Tibial artery (tissue), 4 donors: Measurements from ENCODE around the gene FXYD1.

Experiments used
- DNase-seq, 2 donors: peaks; one replicate each; pipeline ENCODE4 v3.0.0-alpha.2; 2019
- H3K27ac ChIP-seq, 2 donors: fragments of 200-600 bp; sonication (generic) in 1 of 2; 1 replicate in 1 of 2; 2 replicates in 1 of 2; pipeline ENCODE4 v1.5.1; 2018 to 2019; ENCODE audit warnings: mild to moderate bottlenecking in 1 of 2
- H3K27me3 ChIP-seq, 2 donors: fragments of 200-600 bp; sonication (generic) in 1 of 2; one replicate each; pipeline versions ENCODE4 v1.5.1 to v1.6.0; 2016 to 2019
- H3K36me3 ChIP-seq, 3 donors: fragments of 200-600 bp; sonication (generic) in 2 of 3; one replicate each; pipeline ENCODE4 v1.5.1; 2016 to 2019; ENCODE audit warnings: mild to moderate bottlenecking in 2 of 3
- H3K4me1 ChIP-seq, 4 donors: fragments of 200-600 bp; sonication (generic) in 2 of 4; 1 replicate in 3 of 4; 2 replicates in 1 of 4; pipeline ENCODE4 v1.5.1; 2016 to 2019
- H3K4me3 ChIP-seq, 2 donors: fragments of 200-600 bp; sonication (generic) in 1 of 2; 1 replicate in 1 of 2; 2 replicates in 1 of 2; pipeline ENCODE4 v1.5.1; 2018 to 2019; ENCODE audit warnings: mild to moderate bottlenecking in 2 of 2
- H3K9me3 ChIP-seq, 3 donors: fragments of 200-600 bp; sonication (generic) in 1 of 3; one replicate each; pipeline ENCODE4 v1.5.1; 2016 to 2019
- intact Hi-C: fragments of 100-400 bp; cut with DNase I; formaldehyde crosslinking; loops from one replicate; pipeline ENCODE4 v1.15.0; 2023; ENCODE audit warnings: low total_unique reads
- TF ChIP-seq, protein P1 (sequence below), 2 experiments: fragments of 200-600 bp in 1 of 2; fragments of 450-650 bp in 1 of 2; IDR thresholded peaks; one replicate each; pipeline ENCODE4 v1.5.1; 2017 to 2019; ENCODE audit warnings: antibody characterized with exemption in 2 of 2, mild to moderate bottlenecking in 1 of 2, moderate library complexity in 1 of 2

Gene FXYD1

DNA sequence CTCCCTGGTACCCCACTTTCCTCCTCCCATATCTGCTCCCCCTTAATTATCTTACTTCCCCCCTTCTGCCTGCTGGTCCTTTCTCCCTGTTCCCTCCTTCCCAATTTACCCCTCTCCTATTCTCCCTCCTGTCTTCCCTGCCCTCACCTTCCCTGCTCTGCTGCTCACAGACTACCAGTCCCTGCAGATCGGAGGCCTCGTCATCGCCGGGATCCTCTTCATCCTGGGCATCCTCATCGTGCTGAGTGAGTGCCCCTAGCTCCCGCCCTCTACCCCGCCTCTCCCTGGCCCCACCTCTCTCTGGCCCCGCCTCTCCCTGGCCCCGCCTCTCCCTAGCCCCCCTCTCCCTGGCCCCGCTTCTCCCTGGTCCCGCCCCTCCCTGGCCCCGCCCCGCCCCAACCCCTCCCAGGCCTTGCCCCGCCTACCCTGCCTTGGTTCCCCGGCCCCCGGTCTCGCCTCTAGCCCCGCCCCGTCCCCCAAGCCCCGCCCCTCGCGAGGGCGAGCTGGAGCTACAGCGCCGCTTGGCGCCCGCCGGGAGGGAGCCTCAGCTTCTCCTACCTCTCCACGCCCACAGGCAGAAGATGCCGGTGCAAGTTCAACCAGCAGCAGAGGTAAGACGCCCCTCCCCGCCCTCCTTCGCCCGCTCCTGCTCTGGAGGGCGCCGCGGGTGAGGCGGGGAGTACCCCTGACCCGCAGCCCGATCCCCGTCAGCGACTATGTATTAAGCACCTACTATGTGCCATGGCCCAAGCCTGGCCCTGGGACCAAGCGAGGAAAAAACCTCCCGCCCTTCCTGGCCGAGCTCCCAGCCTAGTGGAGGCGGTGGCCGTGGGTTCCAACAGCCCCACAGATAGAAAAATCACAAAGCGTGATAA lies 2.6 kb downstream of the FXYD1 start:
- Histone ChIP-seq H3K4me3 (peak overlapping the region; percentile 64 to 66), H3K27ac (peak overlapping the region; percentile 91 to 96), H3K4me1 (peaks cover 0 to 55% (median 37%) of the 10 kb centered on the region in 4 donors), H3K9me3 (no peaks in the 10 kb centered on the region), H3K36me3 (no peaks in the 10 kb centered on the region), H3K27me3 (no peaks in the 10 kb centered on the region)
- TF ChIP-seq, protein P1, sequence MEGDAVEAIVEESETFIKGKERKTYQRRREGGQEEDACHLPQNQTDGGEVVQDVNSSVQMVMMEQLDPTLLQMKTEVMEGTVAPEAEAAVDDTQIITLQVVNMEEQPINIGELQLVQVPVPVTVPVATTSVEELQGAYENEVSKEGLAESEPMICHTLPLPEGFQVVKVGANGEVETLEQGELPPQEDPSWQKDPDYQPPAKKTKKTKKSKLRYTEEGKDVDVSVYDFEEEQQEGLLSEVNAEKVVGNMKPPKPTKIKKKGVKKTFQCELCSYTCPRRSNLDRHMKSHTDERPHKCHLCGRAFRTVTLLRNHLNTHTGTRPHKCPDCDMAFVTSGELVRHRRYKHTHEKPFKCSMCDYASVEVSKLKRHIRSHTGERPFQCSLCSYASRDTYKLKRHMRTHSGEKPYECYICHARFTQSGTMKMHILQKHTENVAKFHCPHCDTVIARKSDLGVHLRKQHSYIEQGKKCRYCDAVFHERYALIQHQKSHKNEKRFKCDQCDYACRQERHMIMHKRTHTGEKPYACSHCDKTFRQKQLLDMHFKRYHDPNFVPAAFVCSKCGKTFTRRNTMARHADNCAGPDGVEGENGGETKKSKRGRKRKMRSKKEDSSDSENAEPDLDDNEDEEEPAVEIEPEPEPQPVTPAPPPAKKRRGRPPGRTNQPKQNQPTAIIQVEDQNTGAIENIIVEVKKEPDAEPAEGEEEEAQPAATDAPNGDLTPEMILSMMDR (IDR thresholded peaks at IDR 0.05) = peak; percentile 43 to 55
- DNase-seq = peak; percentile 94 to 97
- intact Hi-C loops = loop anchor here (2.0 to 5.0 kb wide), 2 partner anchors 18 to 74 kb away; no protein-coding TSS in a partner anchor

DNA sequence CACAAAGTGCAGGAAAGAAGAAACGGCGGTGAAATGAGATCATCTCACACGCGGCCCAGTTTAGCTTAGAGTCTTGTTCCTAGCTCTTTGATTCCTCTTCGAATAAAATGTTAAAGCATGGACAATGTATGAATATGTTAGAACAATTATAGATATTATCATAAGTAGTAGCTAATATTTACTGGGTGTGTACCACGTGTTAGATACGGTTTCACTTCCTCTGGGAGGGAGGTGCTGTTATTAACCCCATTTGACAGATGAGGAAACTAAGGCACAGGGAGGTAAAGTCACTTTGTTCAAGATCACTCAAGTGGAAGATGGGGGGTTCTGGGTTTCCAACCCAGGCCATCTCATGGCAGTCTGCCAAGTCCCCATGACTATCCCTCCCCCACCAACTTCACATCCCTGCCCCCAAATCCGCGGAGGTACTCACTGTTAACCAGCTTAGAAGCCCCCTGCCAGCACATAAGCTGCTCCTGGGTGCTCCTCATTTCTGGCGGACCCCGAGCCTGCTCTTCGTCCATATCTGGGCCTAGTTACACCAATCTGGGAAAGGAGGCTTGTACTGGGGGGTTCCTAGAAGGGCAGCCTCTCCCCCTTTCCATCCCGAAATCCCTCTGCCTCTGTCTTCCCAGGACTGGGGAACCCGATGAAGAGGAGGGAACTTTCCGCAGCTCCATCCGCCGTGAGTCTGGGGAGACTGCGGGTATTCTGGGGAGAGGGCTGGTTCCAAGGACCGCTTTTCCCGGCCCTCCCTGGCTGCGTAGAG lies 3.4 kb downstream of the FXYD1 start:
- Histone ChIP-seq H3K9me3 (no peaks in the 10 kb centered on the region), H3K4me3 (no peak overlapping the region), H3K27ac (peak overlapping the region in 1 of 2 donors; percentile 53), H3K27me3 (no peaks in the 10 kb centered on the region), H3K36me3 (no peaks in the 10 kb centered on the region), H3K4me1 (peaks cover 0 to 53% (median 35%) of the 10 kb centered on the region in 4 donors)
- intact Hi-C loops = loop anchor here (2.0 to 5.0 kb wide), 2 partner anchors 19 to 75 kb away; no protein-coding TSS in a partner anchor
- TF ChIP-seq, protein P1 (IDR thresholded peaks at IDR 0.05) = no peak
- no peak for DNase-seq

DNA sequence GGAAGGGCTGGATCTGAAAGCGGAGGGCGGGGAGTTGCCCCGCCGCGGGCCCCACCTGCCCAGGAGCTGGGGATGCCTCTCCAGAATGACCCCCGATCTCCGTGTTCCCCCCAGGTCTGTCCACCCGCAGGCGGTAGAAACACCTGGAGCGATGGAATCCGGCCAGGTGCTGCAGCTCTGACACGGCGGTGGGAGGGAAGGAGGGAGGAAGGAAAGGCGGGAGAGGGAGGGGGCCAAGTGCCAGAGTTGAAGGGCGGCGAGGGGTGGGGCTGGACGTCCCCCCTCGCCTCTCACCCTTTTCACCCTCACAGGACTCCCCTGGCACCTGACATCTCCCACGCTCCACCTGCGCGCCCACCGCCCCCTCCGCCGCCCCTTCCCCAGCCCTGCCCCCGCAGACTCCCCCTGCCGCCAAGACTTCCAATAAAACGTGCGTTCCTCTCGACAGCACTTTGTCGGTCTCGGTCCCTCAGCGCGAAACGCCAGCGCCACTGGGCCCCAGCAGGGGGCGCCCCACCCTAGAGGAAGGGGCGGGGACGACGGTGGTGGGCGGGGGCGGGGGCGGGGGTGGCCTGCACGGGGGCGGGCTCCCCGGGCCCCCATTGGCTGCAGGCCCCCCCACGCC lies 4.1 kb downstream of the FXYD1 start:
- no peaks in the 10 kb centered on the region for H3K9me3 ChIP-seq
- H3K27me3 ChIP-seq = no peaks in the 10 kb centered on the region
- H3K4me3 ChIP-seq = no peak overlapping the region
- peaks cover 0 to 47% (median 33%) of the 10 kb centered on the region in 4 donors for H3K4me1 ChIP-seq
- TF ChIP-seq, protein P1 (IDR thresholded peaks at IDR 0.05) = peak in 1 of 2 experiments; percentile 43
- DNase-seq = peak in 1 of 2 donors; percentile 36
- intact Hi-C loops = loop anchor here (5.0 kb wide), 1 partner anchor 75 kb away; no protein-coding TSS in a partner anchor
- H3K27ac ChIP-seq = no peak overlapping the region
- H3K36me3 ChIP-seq = no peaks in the 10 kb centered on the region

DNA sequence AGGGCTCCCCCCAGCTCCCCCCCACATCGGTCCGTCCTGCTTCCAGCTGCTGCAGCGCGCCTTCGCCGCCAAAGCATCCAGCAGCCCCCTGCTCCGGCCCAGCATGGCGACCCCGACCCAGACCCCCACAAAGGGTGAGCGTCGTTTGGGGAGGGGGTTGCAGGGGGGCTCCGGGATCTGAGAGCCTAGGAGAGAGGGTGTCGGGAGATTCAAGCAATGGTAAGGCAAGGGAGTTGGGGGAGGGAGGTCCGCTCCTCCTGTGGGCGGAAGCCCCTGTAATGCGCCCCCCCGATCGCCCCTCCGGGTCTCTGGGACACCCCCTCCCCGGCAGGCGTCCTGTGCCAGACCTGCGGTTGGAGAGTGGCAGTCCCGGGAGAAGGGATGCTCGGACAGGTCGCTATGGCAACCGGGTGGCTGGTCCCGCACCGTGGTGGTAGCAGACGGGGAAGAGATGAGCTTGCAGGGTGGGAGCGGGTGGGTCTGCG lies 4.6 kb downstream of the FXYD1 start, which contains the start of gene FXYD7:
Gene FXYD7, plus strand, starts transcription at position 25 of the 485 bp plus-strand sequence. Its CDS starts 79 bp downstream, at position 104.
- H3K4me3 ChIP-seq = no peak within 1 kb of the TSS
- no peaks in the 10 kb centered on the region for H3K36me3 ChIP-seq
- intact Hi-C loops = loop anchor here (5.0 kb wide), 1 partner anchor 76 kb away; no protein-coding TSS in a partner anchor
- no peaks in the 10 kb centered on the region for H3K9me3 ChIP-seq
- no peak for DNase-seq
- H3K27me3 ChIP-seq = no peaks in the 10 kb centered on the region
- TF ChIP-seq, protein P1 (IDR thresholded peaks at IDR 0.05) = peak in 1 of 2 experiments; percentile 7
- peaks cover 0 to 42% (median 29%) of the 10 kb centered on the region in 4 donors for H3K4me1 ChIP-seq
- no peak within 1 kb of the TSS for H3K27ac ChIP-seq

DNA sequence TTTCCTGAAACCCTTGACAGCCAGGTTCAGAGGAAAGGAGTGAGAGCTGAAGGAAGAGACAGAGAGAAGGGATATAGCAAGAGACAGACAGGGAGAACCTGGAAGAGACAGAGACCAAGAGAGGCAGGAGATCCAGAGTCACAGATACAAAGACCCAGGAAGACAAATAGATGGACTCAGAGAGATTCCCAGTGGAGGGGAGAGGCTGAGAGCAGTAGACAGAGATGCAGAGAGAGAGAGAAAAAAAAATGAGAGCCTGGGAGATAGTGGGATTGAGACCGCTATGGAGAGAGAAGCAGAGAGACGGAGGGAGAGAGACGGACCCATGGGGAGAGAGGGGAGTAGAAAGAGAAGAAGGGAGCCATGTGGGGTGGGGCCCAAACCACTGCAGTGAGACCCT lies 5.2 kb downstream of the FXYD1 start:
- H3K36me3 ChIP-seq = no peaks in the 10 kb centered on the region
- no peak overlapping the region for H3K27ac ChIP-seq
- H3K9me3 ChIP-seq = no peaks in the 10 kb centered on the region
- no peaks in the 10 kb centered on the region for H3K27me3 ChIP-seq
- no peak overlapping the region for H3K4me3 ChIP-seq
- DNase-seq = no peak
- TF ChIP-seq, protein P1 (IDR thresholded peaks at IDR 0.05) = no peak
- H3K4me1 ChIP-seq = peaks cover 0 to 36% (median 24%) of the 10 kb centered on the region in 4 donors
- intact Hi-C loops = loop anchor here (5.0 kb wide), 1 partner anchor 77 kb away; no protein-coding TSS in a partner anchor
